ENCODE results near the gene SNX5.

GRCh38 chr20:17969884-17970409 is 1.4 kb upstream of the SNX5 start:
- TF ChIP-seq, protein P1, sequence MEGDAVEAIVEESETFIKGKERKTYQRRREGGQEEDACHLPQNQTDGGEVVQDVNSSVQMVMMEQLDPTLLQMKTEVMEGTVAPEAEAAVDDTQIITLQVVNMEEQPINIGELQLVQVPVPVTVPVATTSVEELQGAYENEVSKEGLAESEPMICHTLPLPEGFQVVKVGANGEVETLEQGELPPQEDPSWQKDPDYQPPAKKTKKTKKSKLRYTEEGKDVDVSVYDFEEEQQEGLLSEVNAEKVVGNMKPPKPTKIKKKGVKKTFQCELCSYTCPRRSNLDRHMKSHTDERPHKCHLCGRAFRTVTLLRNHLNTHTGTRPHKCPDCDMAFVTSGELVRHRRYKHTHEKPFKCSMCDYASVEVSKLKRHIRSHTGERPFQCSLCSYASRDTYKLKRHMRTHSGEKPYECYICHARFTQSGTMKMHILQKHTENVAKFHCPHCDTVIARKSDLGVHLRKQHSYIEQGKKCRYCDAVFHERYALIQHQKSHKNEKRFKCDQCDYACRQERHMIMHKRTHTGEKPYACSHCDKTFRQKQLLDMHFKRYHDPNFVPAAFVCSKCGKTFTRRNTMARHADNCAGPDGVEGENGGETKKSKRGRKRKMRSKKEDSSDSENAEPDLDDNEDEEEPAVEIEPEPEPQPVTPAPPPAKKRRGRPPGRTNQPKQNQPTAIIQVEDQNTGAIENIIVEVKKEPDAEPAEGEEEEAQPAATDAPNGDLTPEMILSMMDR (IDR thresholded peaks at IDR 0.05; ENCODE audit: low read depth, low read length) = no peak
- no peak for TF ChIP-seq EZH2phosphoT487 (IDR thresholded peaks at IDR 0.05; ENCODE audit: low read depth)
